Activated naive CD8-positive, alpha-beta T cell treated with anti-CD3 and anti-CD28 coated beads, Interleukin-2, amount 50 U/mL, for 16 hours (primary cell): ENCODE measurements around the gene SLC30A3.

Experiments
- DNase-seq: peaks from one replicate; pipeline ENCODE4 v3.0.0-alpha.2; 2020; ENCODE audit warnings: low read depth, low spot score

SLC30A3 gene

GRCh38 chr2:27261241-27261925 lies 1.5 kb downstream of the SLC30A3 start:
- DNase-seq = no peak

GRCh38 chr2:27258051-27258450 lies 4.8 kb downstream of the SLC30A3 start:
- DNase-seq = no peak

GRCh38 chr2:27256855-27257454 lies 5.9 kb downstream of the SLC30A3 start:
- DNase-seq = no peak

- no peak for DNase-seq
These were observed 7.2 kb downstream of the SLC30A3 start for GRCh38 chr2:27255660-27256059.

- DNase-seq = no peak
These were observed 7.7 kb downstream of the SLC30A3 start for GRCh38 chr2:27255187-27255586.

- DNase-seq = no peak
These were observed 11.1 kb downstream of the SLC30A3 start for GRCh38 chr2:27251766-27252165.

GRCh38 chr2:27250652-27251379 lies 12.0 kb downstream of the SLC30A3 start:
- no peak for DNase-seq

GRCh38 chr2:27249891-27250651 lies 12.8 kb downstream of the SLC30A3 start:
- no peak for DNase-seq

- DNase-seq = no peak
These were observed 13.5 kb downstream of the SLC30A3 start for GRCh38 chr2:27249159-27249890.

GRCh38 chr2:27247893-27248292 lies 15.0 kb downstream of the SLC30A3 start:
- no peak for DNase-seq

GRCh38 chr2:27245626-27246025 lies 17.2 kb downstream of the SLC30A3 start:
- no peak for DNase-seq

- no peak for DNase-seq
These were observed 17.7 kb downstream of the SLC30A3 start for GRCh38 chr2:27245116-27245515.

GRCh38 chr2:27243391-27244130 lies 19.3 kb downstream of the SLC30A3 start:
- DNase-seq = no peak

GRCh38 chr2:27242614-27242951 lies 20.3 kb downstream of the SLC30A3 start:
- no peak for DNase-seq

- DNase-seq = no peak
These were observed 20.9 kb downstream of the SLC30A3 start for GRCh38 chr2:27241761-27242613.

- no peak for DNase-seq
These were observed 22.4 kb downstream of the SLC30A3 start for GRCh38 chr2:27240406-27240805.

GRCh38 chr2:27238976-27239375 lies 23.9 kb downstream of the SLC30A3 start:
- no peak for DNase-seq

GRCh38 chr2:27237341-27237945 lies 25.4 kb downstream of the SLC30A3 start:
- no peak for DNase-seq

- DNase-seq = no peak
These were observed 26.2 kb downstream of the SLC30A3 start for GRCh38 chr2:27236626-27237025.
